Tibial nerve (tissue), 4 donors: Measurements from ENCODE around the gene TNNI3K. TPM values are rescaled to one million over a fixed set of nuclear protein-coding genes. Genes with fewer than 3 reads are reported as not detected.

Experiments used
- DNase-seq, 2 donors: peaks; one replicate each; pipeline ENCODE4 v3.0.0-alpha.2; 2019; ENCODE audit warnings: low spot score in 2 of 2
- H3K27ac ChIP-seq, 4 donors: fragments of 200-600 bp; sonication (generic) in 3 of 4; one replicate each; pipeline ENCODE4 v1.5.1; 2017 to 2019; ENCODE audit warnings: mild to moderate bottlenecking in 1 of 4
- H3K27me3 ChIP-seq, 2 donors: fragments of 200-600 bp; sonication (generic) in 1 of 2; one replicate each; pipeline versions ENCODE4 v1.5.1 to v1.6.0; 2017 to 2019
- H3K36me3 ChIP-seq, 3 donors: fragments of 200-600 bp; sonication (generic); one replicate each; pipeline ENCODE4 v1.5.1; 2018 to 2019
- H3K4me1 ChIP-seq, 4 donors: fragments of 200-600 bp; sonication (generic) in 3 of 4; one replicate each; pipeline ENCODE4 v1.5.1; 2017 to 2019
- H3K4me3 ChIP-seq, 4 donors: fragments of 200-600 bp; sonication (generic) in 3 of 4; one replicate each; pipeline ENCODE4 v1.5.1; 2017 to 2019; ENCODE audit warnings: mild to moderate bottlenecking in 1 of 4, moderate library complexity in 1 of 4
- H3K9me3 ChIP-seq, 4 donors: fragments of 200-600 bp; sonication (generic) in 3 of 4; one replicate each; pipeline ENCODE4 v1.5.1; 2017 to 2019
- CTCF ChIP-seq, 5 experiments: fragments of 200-600 bp in 3 of 5; fragments of 450-650 bp in 2 of 5; sonication (generic) in 3 of 5; IDR thresholded peaks; one replicate each; pipeline ENCODE4 v1.5.1; 2016 to 2019; ENCODE audit warnings: antibody characterized with exemption in 5 of 5, mild to moderate bottlenecking in 3 of 5, moderate library complexity in 2 of 5
- EP300 ChIP-seq, 2 donors: sonication (generic); formaldehyde crosslinking; IDR thresholded peaks; one replicate each; pipeline ENCODE4 v1.6.1; 2017; ENCODE audit warnings: antibody characterized with exemption in 2 of 2, mild to moderate bottlenecking in 1 of 2
- POLR2A ChIP-seq, 2 donors: fragments of 450-650 bp; IDR thresholded peaks; one replicate each; pipeline ENCODE4 v1.6.1; 2017; ENCODE audit warnings: antibody characterized with exemption in 2 of 2, mild to moderate bottlenecking in 2 of 2, moderate library complexity in 2 of 2
- WGBS, 2 donors: methylation state at CpG; one replicate each; pipeline ENCODE4 v1.1.5; 2018; 5-methylcytosine and 5-hydroxymethylcytosine counted together
- total RNA-seq, 4 donors: library from RNA; depleted of rRNA; stranded (reverse); fragments of >200 nt; gene quantifications; one replicate each; pipeline ENCODE4 v1.1.0, GENCODE V29; 2016

TNNI3K gene
- total RNA-seq, 4 donors from 2014 or later, result 2.2 to 4.6 (median 4.0) TPM

- Histone ChIP-seq H3K27me3 (no peaks in the 10 kb centered on the region), H3K4me3 (no peak overlapping the region), H3K36me3 (no peaks in the 10 kb centered on the region), H3K4me1 (no peaks in the 10 kb centered on the region), H3K9me3 (no peaks in the 10 kb centered on the region), H3K27ac (no peak overlapping the region)
- no peak for DNase-seq
- TF ChIP-seq CTCF (IDR thresholded peaks at IDR 0.05) (no peak), POLR2A (IDR thresholded peaks at IDR 0.05) (no peak), EP300 (IDR thresholded peaks at IDR 0.05) (no peak)
- WGBS, 2 donors, result 73 to 81% methylated on average over 2 of the region's 2 CpGs
Observed at GRCh38 chr1:74388855-74389254, 153.7 kb downstream of the TNNI3K start.

- Histone ChIP-seq H3K4me3 (no peak overlapping the region), H3K27ac (no peak overlapping the region), H3K27me3 (no peaks in the 10 kb centered on the region), H3K36me3 (no peaks in the 10 kb centered on the region), H3K4me1 (peaks cover 0 to 32% (median 7%) of the 10 kb centered on the region in 4 donors), H3K9me3 (no peaks in the 10 kb centered on the region)
- TF ChIP-seq EP300 (IDR thresholded peaks at IDR 0.05) (no peak), CTCF (IDR thresholded peaks at IDR 0.05) (no peak), POLR2A (IDR thresholded peaks at IDR 0.05) (no peak)
- no peak for DNase-seq
- 84 to 90% methylated on average over 3 of the region's 3 CpGs for WGBS, 2 donors
Observed at GRCh38 chr1:74392186-74392585, 157.0 kb downstream of the TNNI3K start.

- TF ChIP-seq CTCF (IDR thresholded peaks at IDR 0.05), result no peak
- TF ChIP-seq POLR2A (IDR thresholded peaks at IDR 0.05), result no peak
- TF ChIP-seq EP300 (IDR thresholded peaks at IDR 0.05), result no peak
- H3K9me3 ChIP-seq, result no peaks in the 10 kb centered on the region
- DNase-seq, result no peak
- H3K4me3 ChIP-seq, result no peak overlapping the region
- H3K36me3 ChIP-seq, result no peaks in the 10 kb centered on the region
- H3K4me1 ChIP-seq, result peaks cover 0 to 36% (median 7%) of the 10 kb centered on the region in 4 donors
- no peaks in the 10 kb centered on the region for H3K27me3 ChIP-seq
- no peak overlapping the region for H3K27ac ChIP-seq
- WGBS, 2 donors, result 83 to 86% methylated on average over 2 of the region's 2 CpGs
Observed at GRCh38 chr1:74392840-74393239, 157.7 kb downstream of the TNNI3K start.

GRCh38 chr1:74395571-74395970 is 160.4 kb downstream of the TNNI3K start:
- 5 to 19% methylated on average over 4 of the region's 4 CpGs for WGBS, 2 donors
- Histone ChIP-seq H3K4me1 (peaks cover 0 to 36% (median 7%) of the 10 kb centered on the region in 4 donors), H3K36me3 (no peaks in the 10 kb centered on the region), H3K4me3 (no peak overlapping the region), H3K27ac (peak overlapping the region in 1 of 4 donors; percentile 43), H3K27me3 (no peaks in the 10 kb centered on the region), H3K9me3 (no peaks in the 10 kb centered on the region)
- no peak for TF ChIP-seq CTCF (IDR thresholded peaks at IDR 0.05)
- TF ChIP-seq POLR2A (IDR thresholded peaks at IDR 0.05), result no peak
- TF ChIP-seq EP300 (IDR thresholded peaks at IDR 0.05), result no peak
- DNase-seq, result no peak

- H3K27ac ChIP-seq, result peak overlapping the region in 2 of 4 donors; percentile 43 to 54
- H3K4me1 ChIP-seq, result peaks cover 0 to 36% (median 7%) of the 10 kb centered on the region in 4 donors
- TF ChIP-seq POLR2A (IDR thresholded peaks at IDR 0.05) (no peak), EP300 (IDR thresholded peaks at IDR 0.05) (no peak), CTCF (IDR thresholded peaks at IDR 0.05) (no peak)
- WGBS, 2 donors, result 36 to 47% methylated on average over 3 of the region's 3 CpGs
- no peaks in the 10 kb centered on the region for H3K9me3 ChIP-seq
- H3K27me3 ChIP-seq, result no peaks in the 10 kb centered on the region
- no peak overlapping the region for H3K4me3 ChIP-seq
- no peaks in the 10 kb centered on the region for H3K36me3 ChIP-seq
- no peak for DNase-seq
Observed at GRCh38 chr1:74396462-74396861, 161.3 kb downstream of the TNNI3K start.
